ENCODE results near the gene TMEM86A.
A peak's percentile ranks its signal among the peaks of the same experiment; 100 is the strongest.

DNA sequence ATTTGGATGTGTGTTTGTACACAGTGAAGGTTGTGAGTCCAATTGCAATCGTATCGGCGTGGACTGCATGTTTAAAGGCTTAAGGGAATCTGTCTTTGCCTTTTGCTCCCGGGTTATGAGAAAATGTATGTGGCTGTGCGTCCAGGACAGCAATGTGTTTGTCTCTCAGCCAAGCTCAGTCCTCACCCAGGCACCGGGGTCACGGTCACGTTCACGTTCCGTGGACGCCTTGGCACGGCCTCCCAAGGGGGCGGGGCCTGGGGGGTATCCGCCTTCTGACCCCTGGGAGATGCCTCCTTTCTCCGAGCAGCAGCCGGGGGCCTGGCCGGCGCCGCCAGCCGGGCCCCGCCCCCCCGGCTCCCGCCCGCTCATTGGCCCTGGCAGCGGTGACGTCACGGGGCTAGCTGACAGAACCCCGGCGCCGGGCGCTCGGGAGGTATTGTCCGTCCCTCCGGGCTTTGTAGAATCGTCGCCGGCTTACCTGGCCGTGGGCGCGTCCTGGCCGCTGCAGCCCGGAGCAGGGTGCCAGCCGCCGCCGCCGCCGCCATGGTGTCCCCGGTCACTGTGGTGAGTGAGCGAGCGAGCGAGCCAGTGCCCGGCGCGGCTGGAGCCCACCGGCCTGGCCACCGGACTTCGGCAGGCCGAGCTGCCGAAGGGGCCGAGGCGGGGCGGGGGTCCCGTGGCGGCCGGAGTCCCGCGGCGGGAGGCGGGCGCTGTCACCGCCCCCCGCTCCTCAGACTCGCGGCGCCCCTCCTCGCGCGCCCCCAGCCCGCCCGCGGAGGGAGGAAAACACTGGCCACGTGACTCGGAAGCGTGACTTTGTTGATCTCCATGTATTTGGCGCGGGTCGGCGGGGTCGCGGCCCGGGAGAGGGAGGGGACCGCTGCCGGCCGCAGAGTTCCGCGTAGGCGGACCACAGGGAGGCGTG is at the start of gene TMEM86A:
- peak; percentile 80 to 89 for TF ChIP-seq POLR2A (IDR thresholded peaks at IDR 0.05)
- TF ChIP-seq, protein P1, sequence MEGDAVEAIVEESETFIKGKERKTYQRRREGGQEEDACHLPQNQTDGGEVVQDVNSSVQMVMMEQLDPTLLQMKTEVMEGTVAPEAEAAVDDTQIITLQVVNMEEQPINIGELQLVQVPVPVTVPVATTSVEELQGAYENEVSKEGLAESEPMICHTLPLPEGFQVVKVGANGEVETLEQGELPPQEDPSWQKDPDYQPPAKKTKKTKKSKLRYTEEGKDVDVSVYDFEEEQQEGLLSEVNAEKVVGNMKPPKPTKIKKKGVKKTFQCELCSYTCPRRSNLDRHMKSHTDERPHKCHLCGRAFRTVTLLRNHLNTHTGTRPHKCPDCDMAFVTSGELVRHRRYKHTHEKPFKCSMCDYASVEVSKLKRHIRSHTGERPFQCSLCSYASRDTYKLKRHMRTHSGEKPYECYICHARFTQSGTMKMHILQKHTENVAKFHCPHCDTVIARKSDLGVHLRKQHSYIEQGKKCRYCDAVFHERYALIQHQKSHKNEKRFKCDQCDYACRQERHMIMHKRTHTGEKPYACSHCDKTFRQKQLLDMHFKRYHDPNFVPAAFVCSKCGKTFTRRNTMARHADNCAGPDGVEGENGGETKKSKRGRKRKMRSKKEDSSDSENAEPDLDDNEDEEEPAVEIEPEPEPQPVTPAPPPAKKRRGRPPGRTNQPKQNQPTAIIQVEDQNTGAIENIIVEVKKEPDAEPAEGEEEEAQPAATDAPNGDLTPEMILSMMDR (IDR thresholded peaks at IDR 0.05) = peak in 1 of 5 experiments; percentile 25
- TF ChIP-seq EP300 (IDR thresholded peaks at IDR 0.05) = peak in 1 of 2 donors; percentile 74
